ENCODE measurements around the gene HYI.
"Not testable (repeated sequence)": the region's sequence is repeated elsewhere in the genome, so short reads cannot be mapped to it uniquely, and the experiment has no call there.

Gene HYI

GRCh38 chr1:43464681-43465504 lies 11.2 kb upstream of the HYI start:
- DNase-seq (ENCODE audit: low read depth, low spot score): no peak

GRCh38 chr1:43463479-43463878 lies 9.7 kb upstream of the HYI start:
- no peak for DNase-seq (ENCODE audit: low read depth, low spot score)

GRCh38 chr1:43460988-43461693 lies 7.4 kb upstream of the HYI start:
- DNase-seq (ENCODE audit: low read depth, low spot score): no peak

GRCh38 chr1:43458379-43458778 lies 4.6 kb upstream of the HYI start:
- DNase-seq (ENCODE audit: low read depth, low spot score): not testable (repeated sequence)

GRCh38 chr1:43455213-43455889 lies 1.6 kb upstream of the HYI start:
- DNase-seq (ENCODE audit: low read depth, low spot score): no peak

GRCh38 chr1:43454270-43455011 lies 710 bp upstream of the HYI start:
- no peak for DNase-seq (ENCODE audit: low read depth, low spot score)

- no peak for DNase-seq (ENCODE audit: low read depth, low spot score)
These were observed 816 bp downstream of the HYI start for GRCh38 chr1:43452789-43453441.

- no peak for DNase-seq (ENCODE audit: low read depth, low spot score)
These were observed 1.8 kb downstream of the HYI start for GRCh38 chr1:43451701-43452532.

- DNase-seq (ENCODE audit: low read depth, low spot score): no peak
These were observed 2.6 kb downstream of the HYI start for GRCh38 chr1:43451157-43451591.

GRCh38 chr1:43450251-43450941 lies 3.3 kb downstream of the HYI start:
- DNase-seq (ENCODE audit: low read depth, low spot score): no peak

- no peak for DNase-seq (ENCODE audit: low read depth, low spot score)
These were observed 4.0 kb downstream of the HYI start for GRCh38 chr1:43449708-43450069.

GRCh38 chr1:43448955-43449707 lies 4.6 kb downstream of the HYI start:
- no peak for DNase-seq (ENCODE audit: low read depth, low spot score)

GRCh38 chr1:43447891-43448708 lies 5.6 kb downstream of the HYI start:
- no peak for DNase-seq (ENCODE audit: low read depth, low spot score)

GRCh38 chr1:43446881-43447835 lies 6.6 kb downstream of the HYI start:
- no peak for DNase-seq (ENCODE audit: low read depth, low spot score)

GRCh38 chr1:43446388-43446740 lies 7.4 kb downstream of the HYI start:
- DNase-seq (ENCODE audit: low read depth, low spot score): no peak

- no peak for DNase-seq (ENCODE audit: low read depth, low spot score)
These were observed 7.9 kb downstream of the HYI start for GRCh38 chr1:43445606-43446387.
